Measurements from ENCODE around the gene PAWR. TPM values are rescaled to one million over a fixed set of nuclear protein-coding genes. Genes with fewer than 3 reads are reported as not detected.

PAWR gene
- total and polyA plus RNA-seq, 9 of the 15 experiments (the other 6 are each of a cell fraction or from before 2014, with no cell fraction given): 0.82 TPM; not detected in 8

DNA sequence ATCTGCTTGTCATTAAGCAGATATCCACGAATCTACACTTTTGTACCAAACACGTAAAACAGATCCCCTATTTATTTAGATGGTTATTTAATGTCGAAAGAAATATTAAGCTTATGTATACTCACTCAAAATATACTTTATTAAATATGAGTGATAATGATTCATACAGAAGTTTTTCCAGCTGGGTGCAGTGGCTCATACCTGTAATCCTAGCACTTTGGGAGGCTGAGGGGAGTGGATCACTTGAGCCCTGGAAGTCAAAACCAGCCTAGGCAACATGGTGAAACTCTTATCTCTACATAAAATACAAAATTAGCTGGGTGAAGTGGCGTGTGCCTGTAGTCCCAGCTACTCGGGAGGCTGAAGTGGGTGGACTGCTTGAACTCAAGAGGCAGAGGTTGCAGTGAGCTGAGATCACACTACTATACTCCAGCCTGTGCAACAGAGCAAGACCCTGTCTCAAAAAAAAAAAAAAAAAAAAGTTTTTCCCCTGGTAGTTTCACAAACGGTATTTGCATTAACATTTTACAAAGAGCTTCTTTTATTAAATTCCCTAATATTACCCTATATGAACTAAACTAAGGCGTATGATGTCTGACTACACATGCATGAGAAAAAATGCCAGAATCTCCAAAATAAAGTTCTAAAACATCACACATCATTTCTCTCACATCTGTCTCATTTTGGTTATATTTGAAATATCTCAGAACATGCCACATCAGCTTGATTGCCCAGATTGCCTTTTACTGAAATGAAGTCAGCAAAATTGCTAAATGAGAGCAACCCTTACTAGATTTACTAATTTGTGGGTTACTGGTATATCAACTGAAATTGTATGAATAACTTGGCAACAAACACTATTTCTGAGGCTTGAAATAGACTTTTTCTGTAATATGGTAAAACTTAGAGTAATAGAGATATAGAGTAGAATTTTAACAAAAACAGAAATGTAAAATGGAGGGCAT is 74.9 kb downstream of the PAWR start:
- H3K4me3 ChIP-seq: no peak overlapping the region
- no peak overlapping the region for H3K9ac ChIP-seq (ENCODE audit: insufficient read depth in 1 of 2, low read depth in 2 of 2, low read length in 2 of 2)
- H3K9me3 ChIP-seq (replicated peaks; ENCODE audit: control insufficient read depth, insufficient read depth, low read depth, low read length): no peaks in the 10 kb centered on the region; the same call in 1 of the 2 replicates
- WGBS (ENCODE audit: insufficient coverage, low coverage, missing lambda C conversion rate): 4% methylated on average over 7 of the region's 7 CpGs
- ChIA-PET POLR2A (no interaction called here), CTCF (ENCODE audit: low intra/inter-chr PET ratio) (no interaction called here)
- H3K27me3 ChIP-seq (ENCODE audit: control insufficient read depth in 2 of 2, insufficient read depth in 2 of 2, low read length in 2 of 2): no peaks in the 10 kb centered on the region
- no peak overlapping the region for H3K4me2 ChIP-seq (ENCODE audit: insufficient read depth, low read length)
- H3K9me1 ChIP-seq (ENCODE audit: control insufficient read depth, insufficient read depth, low read length): no peaks in the 10 kb centered on the region
- TF ChIP-seq XRCC5 (IDR thresholded peaks at IDR 0.05; ENCODE audit: low read depth, low read length) (no peak), MAFG (tag; conservative IDR thresholded peaks at IDR 0.05) (no peak), CREM (IDR thresholded peaks at IDR 0.05; ENCODE audit: low read depth) (no peak), C11orf30 (IDR thresholded peaks at IDR 0.05; ENCODE audit: low read depth) (no peak), TCFL5 (CRISPR knock-in tag; conservative IDR thresholded peaks at IDR 0.05) (no peak), ZNF699 (CRISPR knock-in tag; IDR thresholded peaks at IDR 0.05; ENCODE audit: insufficient replicate concordance) (no peak), ASH1L (IDR thresholded peaks at IDR 0.05; ENCODE audit: borderline replicate concordance, low read depth, partially characterized antibody) (no peak), RB1 (IDR thresholded peaks at IDR 0.05; ENCODE audit: low read depth) (no peak), ZNF445 (CRISPR knock-in tag; IDR thresholded peaks at IDR 0.05; ENCODE audit: low read depth) (no peak), NR3C1 (CRISPR knock-in tag; IDR thresholded peaks at IDR 0.05) (no peak), KLF6 (CRISPR knock-in tag; IDR thresholded peaks at IDR 0.05; ENCODE audit: borderline replicate concordance) (no peak), TRIM24 (IDR thresholded peaks at IDR 0.05) (no peak), DDX20 (tag; IDR thresholded peaks at IDR 0.05; ENCODE audit: low read depth) (no peak), GTF2E2 (tag; IDR thresholded peaks at IDR 0.05) (no peak), ZNF175 (CRISPR knock-in tag; IDR thresholded peaks at IDR 0.05; ENCODE audit: low read depth) (no peak), HDAC3 (IDR thresholded peaks at IDR 0.05; ENCODE audit: borderline replicate concordance, partially characterized antibody) (no peak), SIN3B (IDR thresholded peaks at IDR 0.05; ENCODE audit: low read depth) (no peak)
- TF ChIP-seq, protein P1, sequence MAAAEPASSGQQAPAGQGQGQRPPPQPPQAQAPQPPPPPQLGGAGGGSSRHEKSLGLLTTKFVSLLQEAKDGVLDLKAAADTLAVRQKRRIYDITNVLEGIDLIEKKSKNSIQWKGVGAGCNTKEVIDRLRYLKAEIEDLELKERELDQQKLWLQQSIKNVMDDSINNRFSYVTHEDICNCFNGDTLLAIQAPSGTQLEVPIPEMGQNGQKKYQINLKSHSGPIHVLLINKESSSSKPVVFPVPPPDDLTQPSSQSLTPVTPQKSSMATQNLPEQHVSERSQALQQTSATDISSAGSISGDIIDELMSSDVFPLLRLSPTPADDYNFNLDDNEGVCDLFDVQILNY (CRISPR knock-in tag; IDR thresholded peaks at IDR 0.05): no peak
- TF ChIP-seq, protein P2, sequence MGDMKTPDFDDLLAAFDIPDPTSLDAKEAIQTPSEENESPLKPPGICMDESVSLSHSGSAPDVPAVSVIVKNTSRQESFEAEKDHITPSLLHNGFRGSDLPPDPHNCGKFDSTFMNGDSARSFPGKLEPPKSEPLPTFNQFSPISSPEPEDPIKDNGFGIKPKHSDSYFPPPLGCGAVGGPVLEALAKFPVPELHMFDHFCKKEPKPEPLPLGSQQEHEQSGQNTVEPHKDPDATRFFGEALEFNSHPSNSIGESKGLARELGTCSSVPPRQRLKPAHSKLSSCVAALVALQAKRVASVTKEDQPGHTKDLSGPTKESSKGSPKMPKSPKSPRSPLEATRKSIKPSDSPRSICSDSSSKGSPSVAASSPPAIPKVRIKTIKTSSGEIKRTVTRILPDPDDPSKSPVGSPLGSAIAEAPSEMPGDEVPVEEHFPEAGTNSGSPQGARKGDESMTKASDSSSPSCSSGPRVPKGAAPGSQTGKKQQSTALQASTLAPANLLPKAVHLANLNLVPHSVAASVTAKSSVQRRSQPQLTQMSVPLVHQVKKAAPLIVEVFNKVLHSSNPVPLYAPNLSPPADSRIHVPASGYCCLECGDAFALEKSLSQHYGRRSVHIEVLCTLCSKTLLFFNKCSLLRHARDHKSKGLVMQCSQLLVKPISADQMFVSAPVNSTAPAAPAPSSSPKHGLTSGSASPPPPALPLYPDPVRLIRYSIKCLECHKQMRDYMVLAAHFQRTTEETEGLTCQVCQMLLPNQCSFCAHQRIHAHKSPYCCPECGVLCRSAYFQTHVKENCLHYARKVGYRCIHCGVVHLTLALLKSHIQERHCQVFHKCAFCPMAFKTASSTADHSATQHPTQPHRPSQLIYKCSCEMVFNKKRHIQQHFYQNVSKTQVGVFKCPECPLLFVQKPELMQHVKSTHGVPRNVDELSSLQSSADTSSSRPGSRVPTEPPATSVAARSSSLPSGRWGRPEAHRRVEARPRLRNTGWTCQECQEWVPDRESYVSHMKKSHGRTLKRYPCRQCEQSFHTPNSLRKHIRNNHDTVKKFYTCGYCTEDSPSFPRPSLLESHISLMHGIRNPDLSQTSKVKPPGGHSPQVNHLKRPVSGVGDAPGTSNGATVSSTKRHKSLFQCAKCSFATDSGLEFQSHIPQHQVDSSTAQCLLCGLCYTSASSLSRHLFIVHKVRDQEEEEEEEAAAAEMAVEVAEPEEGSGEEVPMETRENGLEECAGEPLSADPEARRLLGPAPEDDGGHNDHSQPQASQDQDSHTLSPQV (IDR thresholded peaks at IDR 0.05): no peak
- no TSS peak for BruUV-seq (replicated peaks)
- in situ Hi-C loops (cut with MboI): no loop called here
- H2AFZ ChIP-seq (ENCODE audit: low read depth, low read length): no peak overlapping the region
- H3K36me3 ChIP-seq (ENCODE audit: control insufficient read depth, insufficient read depth, low read length): no peaks in the 10 kb centered on the region
- no peak overlapping the region for H3K27ac ChIP-seq (ENCODE audit: extremely low read depth, low read depth, low read length)
- H3K79me2 ChIP-seq (ENCODE audit: control insufficient read depth, insufficient read depth, low read length): no peaks in the 10 kb centered on the region
- FAIRE-seq (no peak), ATAC-seq (no peak), DNase-seq (ENCODE audit: extremely low read depth in 1 of 4, low spot score in 3 of 4) (no peak)
- H3K4me1 ChIP-seq (replicated peaks in 1 of 2; ENCODE audit: control insufficient read depth in 2 of 2, insufficient read depth in 2 of 2, low read length in 2 of 2): no peaks in the 10 kb centered on the region
- H4K20me1 ChIP-seq (replicated peaks; ENCODE audit: control insufficient read depth, insufficient read depth, low read length): no peaks in the 10 kb centered on the region
- intact Hi-C loops (cut with micrococcal nuclease): no loop called here

All from K562 (cell line).